HepG2 (cell line): Measurements from ENCODE around the gene CILP2. TPM values are rescaled to one million over a fixed set of nuclear protein-coding genes. Genes with fewer than 3 reads are reported as not detected.
A peak's percentile ranks its signal among the peaks of the same experiment; 100 is the strongest.

ENCODE experiments used
- ATAC-seq: fragments of 200-7000 bp; cut with Tn5 transposase; 3 replicates; pipeline ENCODE4 v1.9.1; 2020; ENCODE audit warnings: mild to moderate bottlenecking, moderate library complexity
- BruUV-seq: library from RNA; stranded (reverse); fragments of 400-500 nt; replicated peaks from 2 replicates; lab custom pipeline; 2021; lab: Mats Ljungman, UMichigan
- CTCF ChIA-PET: fragments of 300-600 bp; formaldehyde crosslinking; extraction: SDS; loops from one replicate; lab custom pipeline; 2021; ENCODE audit warnings: low total read pairs, inconsistent platforms, low intra/inter-chr PET ratio; lab: Yijun Ruan, JAX
- POLR2A ChIA-PET: fragments of 350-600 bp; sonication (Branson Sonifier 250); formaldehyde crosslinking; loops from one replicate; lab custom pipeline; 2020; ENCODE audit warnings: antibody characterized with exemption, inconsistent platforms; lab: Yijun Ruan, JAX
- DNase-seq: peaks from one replicate; pipeline ENCODE4 v3.0.0-alpha.2; 2015; ENCODE audit warnings: low spot score
- FAIRE-seq: peaks from 3 replicates; lab custom pipeline; 2011; peaks lifted over from hg19 to GRCh38; lab: Jason Lieb, UNC
- H2AFZ ChIP-seq: one replicate; pipeline ENCODE4 v1.6.1; 2011; ENCODE audit warnings: low read length, inconsistent platforms
- H3K27ac ChIP-seq: fragments of 300-600 bp; 3 replicates; pipeline ENCODE4 v1.8.0; 2011; ENCODE audit warnings: mixed run types, mild to moderate bottlenecking, mixed read lengths, low read length, inconsistent platforms; ENCODE audit not compliant: insufficient read depth; ENCODE audit errors: extremely low read length
- H3K27me3 ChIP-seq, 2 experiments: fragments of 200-600 bp in 1 of 2; 2 replicates in 1 of 2; 3 replicates in 1 of 2; pipeline versions ENCODE4 v1.6.0 to v1.8.0; 2011; ENCODE audit warnings: low read length in 2 of 2, mild to moderate bottlenecking in 2 of 2, moderate library complexity in 2 of 2, inconsistent platforms in 1 of 2; ENCODE audit not compliant: insufficient read depth in 2 of 2, control insufficient read depth in 1 of 2
- H3K36me3 ChIP-seq, 2 experiments: fragments of 200-600 bp in 1 of 2; replicated peaks in 1 of 2; 2 replicates in 1 of 2; 3 replicates in 1 of 2; pipeline versions ENCODE4 v1.5.1 to v1.8.0; 2011; ENCODE audit warnings: low read length in 2 of 2, inconsistent platforms in 1 of 2; ENCODE audit not compliant: insufficient read depth in 2 of 2, control insufficient read depth in 1 of 2
- H3K4me1 ChIP-seq: 2 replicates; pipeline ENCODE4 v1.5.1; 2012; ENCODE audit warnings: low read length, inconsistent platforms; ENCODE audit not compliant: insufficient read depth
- H3K4me2 ChIP-seq: 2 replicates; pipeline ENCODE4 v1.6.0; 2011; ENCODE audit warnings: low read depth, low read length, inconsistent platforms
- H3K4me3 ChIP-seq, 3 experiments: fragments of 200-600 bp in 1 of 3; sonication (generic), shearing (Covaris generic) in 1 of 3; replicated peaks in 1 of 3; 2 replicates each; pipeline ENCODE4 v1.5.1; 2011 to 2016; ENCODE audit warnings: low read length in 3 of 3, inconsistent platforms in 2 of 3, low read depth in 2 of 3, mild to moderate bottlenecking in 2 of 3, control low read depth in 1 of 3, mixed read lengths in 1 of 3; ENCODE audit not compliant: insufficient read depth in 1 of 3
- H3K79me2 ChIP-seq: one replicate; pipeline ENCODE4 v1.6.1; 2011; ENCODE audit warnings: low read length, inconsistent platforms; ENCODE audit not compliant: insufficient read depth
- H3K9ac ChIP-seq: 2 replicates; pipeline ENCODE4 v1.6.0; 2011; ENCODE audit warnings: mild to moderate bottlenecking, low read depth, low read length, inconsistent platforms; ENCODE audit not compliant: insufficient read depth
- H3K9me3 ChIP-seq: 2 replicates; pipeline ENCODE4 v1.5.1; 2012; ENCODE audit warnings: mild to moderate bottlenecking, low read length
- H4K20me1 ChIP-seq: 2 replicates; pipeline ENCODE4 v1.6.0; 2011; ENCODE audit warnings: inconsistent platforms, mild to moderate bottlenecking, low read length, moderate library complexity; ENCODE audit not compliant: insufficient read depth
- ELF3 ChIP-seq: IDR thresholded peaks from 2 replicates; pipeline ENCODE4 v1.6.1; 2016; ENCODE audit warnings: missing genetic modification reagents, missing compliant biosample characterization
- THAP9 ChIP-seq: sonication (generic); formaldehyde crosslinking; IDR thresholded peaks from 2 replicates; pipeline ENCODE4; 2020; ENCODE audit warnings: missing genetic modification reagents, mild to moderate bottlenecking, borderline replicate concordance
- ZBTB26 ChIP-seq: IDR thresholded peaks from 2 replicates; pipeline ENCODE4 v1.6.1; 2016; ENCODE audit warnings: missing compliant biosample characterization, missing genetic modification reagents, borderline replicate concordance
- ZNF232 ChIP-seq: sonication (generic); formaldehyde crosslinking; IDR thresholded peaks from 2 replicates; pipeline ENCODE4 v1.4.0; 2020; ENCODE audit warnings: missing genetic modification reagents, borderline replicate concordance
- ZNF550 ChIP-seq: sonication (generic); formaldehyde crosslinking; IDR thresholded peaks from 2 replicates; pipeline ENCODE4 v1.4.0; 2020; ENCODE audit warnings: mild to moderate bottlenecking, missing genetic modification reagents, borderline replicate concordance
- ZNF687 ChIP-seq: sonication (generic); formaldehyde crosslinking; IDR thresholded peaks from 2 replicates; pipeline ENCODE4 v1.5.1; 2020; ENCODE audit warnings: mild to moderate bottlenecking, missing genetic modification reagents, moderate library complexity
- WGBS: methylation state at CpG from one replicate; pipeline ENCODE4 v1.1.6; 2017; ENCODE audit warnings: low lambda C conversion rate; 5-methylcytosine and 5-hydroxymethylcytosine counted together
- in situ Hi-C: cut with HindIII; loops from 2 replicates; pipeline ENCODE4 v1.10.0; 2017; ENCODE audit warnings: low pct_unique_long_range_greater_than_20kb; ENCODE audit not compliant: extremely low pct_ligation_motif_present
- intact Hi-C: fragments of 100-400 bp; cut with micrococcal nuclease; formaldehyde crosslinking; loops from one replicate; pipeline ENCODE4 v1.10.0; 2022; ENCODE audit not compliant: unreplicated experiment
- polyA plus RNA-seq, 8 experiments: library from polyadenylated mRNA; depleted of rRNA in 3 of 8; stranded (reverse) in 7 of 8; unstranded in 1 of 8; fragments of >200 nt; fragmentation: Illumina TruSeq in 4 of 8; extraction: Trizol in 4 of 8; gene quantifications; 2 replicates each; pipeline versions ENCODE4 v1.2.1 to v1.2.3, GENCODE V29; 2011 to 2016; ENCODE audit warnings: low read depth in 4 of 8, missing spikeins in 1 of 8, mixed read lengths in 1 of 8; ENCODE audit not compliant: insufficient read depth in 1 of 8
- total RNA-seq, 5 experiments: library from RNA; depleted of rRNA; stranded (reverse); fragments of >200 nt; fragmentation: Illumina TruSeq; extraction: Trizol; gene quantifications; 2 replicates each; pipeline ENCODE4 v1.2.3, GENCODE V29; 2016; ENCODE audit warnings: low read depth in 1 of 5
- TF ChIP-seq, protein P1 (sequence below): sonication (generic); formaldehyde crosslinking; IDR thresholded peaks from 2 replicates; pipeline ENCODE4 v1.4.0; 2020; ENCODE audit warnings: missing genetic modification reagents, borderline replicate concordance

The CILP2 gene
- total and polyA plus RNA-seq, 2 of the 13 experiments (the other 11 are each of a cell fraction or from before 2014, with no cell fraction given), result 0.09 to 0.37 TPM

- DNase-seq (no peak), FAIRE-seq (no peak), ATAC-seq (peak; percentile 29)
- Histone ChIP-seq H3K9ac (no peak overlapping the region), H3K4me2 (no peak overlapping the region; the same call in 1 of the 2 replicates), H3K79me2 (no peaks in the 10 kb centered on the region), H3K27ac (no peak overlapping the region), H2AFZ (no peak overlapping the region), H3K9me3 (no peaks in the 10 kb centered on the region), H3K4me3 (no peak overlapping the region), H3K4me1 (no peaks in the 10 kb centered on the region), H3K36me3 (no peaks in the 10 kb centered on the region), H4K20me1 (no peaks in the 10 kb centered on the region), H3K27me3 (peaks cover 5 to 58% of the 10 kb centered on the region in 2 experiments; a peak in 4 of 5 replicates)
- intact Hi-C loops, result no loop called here
- CTCF ChIA-PET, result no interaction called here
- in situ Hi-C loops, result loop anchor here (25.0 kb wide), 1 partner anchor 416 kb away; no protein-coding TSS in a partner anchor
- 20% methylated on average over 1 of the region's 19 CpGs for WGBS
- POLR2A ChIA-PET, result no interaction called here
- BruUV-seq, result no TSS peak
- peak; percentile 24; the same call in 1 of the 2 replicates for TF ChIP-seq ZNF687 (CRISPR knock-in tag)
- no peak for TF ChIP-seq ZBTB26 (CRISPR knock-in tag)
- TF ChIP-seq, protein P1, sequence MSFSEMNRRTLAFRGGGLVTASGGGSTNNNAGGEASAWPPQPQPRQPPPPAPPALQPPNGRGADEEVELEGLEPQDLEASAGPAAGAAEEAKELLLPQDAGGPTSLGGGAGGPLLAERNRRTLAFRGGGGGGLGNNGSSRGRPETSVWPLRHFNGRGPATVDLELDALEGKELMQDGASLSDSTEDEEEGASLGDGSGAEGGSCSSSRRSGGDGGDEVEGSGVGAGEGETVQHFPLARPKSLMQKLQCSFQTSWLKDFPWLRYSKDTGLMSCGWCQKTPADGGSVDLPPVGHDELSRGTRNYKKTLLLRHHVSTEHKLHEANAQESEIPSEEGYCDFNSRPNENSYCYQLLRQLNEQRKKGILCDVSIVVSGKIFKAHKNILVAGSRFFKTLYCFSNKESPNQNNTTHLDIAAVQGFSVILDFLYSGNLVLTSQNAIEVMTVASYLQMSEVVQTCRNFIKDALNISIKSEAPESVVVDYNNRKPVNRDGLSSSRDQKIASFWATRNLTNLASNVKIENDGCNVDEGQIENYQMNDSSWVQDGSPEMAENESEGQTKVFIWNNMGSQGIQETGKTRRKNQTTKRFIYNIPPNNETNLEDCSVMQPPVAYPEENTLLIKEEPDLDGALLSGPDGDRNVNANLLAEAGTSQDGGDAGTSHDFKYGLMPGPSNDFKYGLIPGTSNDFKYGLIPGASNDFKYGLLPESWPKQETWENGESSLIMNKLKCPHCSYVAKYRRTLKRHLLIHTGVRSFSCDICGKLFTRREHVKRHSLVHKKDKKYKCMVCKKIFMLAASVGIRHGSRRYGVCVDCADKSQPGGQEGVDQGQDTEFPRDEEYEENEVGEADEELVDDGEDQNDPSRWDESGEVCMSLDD (CRISPR knock-in tag), result no peak
- TF ChIP-seq THAP9, result no peak
- TF ChIP-seq ZNF550, result no peak
- no peak for TF ChIP-seq ELF3 (CRISPR knock-in tag)
- TF ChIP-seq ZNF232 (CRISPR knock-in tag), result no peak
These were observed 8.7 kb downstream of the CILP2 start for GRCh38 chr19:19546751-19547162.
